GM23338 (cell line): ENCODE measurements around the gene TNNI3K. TPM values are rescaled to one million over a fixed set of nuclear protein-coding genes. Genes with fewer than 3 reads are reported as not detected.

Source experiments
- ATAC-seq: fragments of 200-7000 bp; cut with Tn5 transposase; 3 replicates; pipeline ENCODE4 v1.9.1; 2020
- DNase-seq: peaks from one replicate; pipeline ENCODE4 v3.0.0-alpha.2; 2015; ENCODE audit warnings: low spot score
- H2AFZ ChIP-seq: fragments of 200-600 bp; sonication (generic); 2 replicates; pipeline ENCODE4 v1.8.0; 2016; ENCODE audit warnings: antibody characterized with exemption, mild to moderate bottlenecking, moderate library complexity
- H3F3A ChIP-seq: fragments of 200-600 bp; sonication (generic); replicated peaks from 2 replicates; pipeline ENCODE4 v1.8.0; 2017; ENCODE audit warnings: antibody characterized with exemption, mixed run types, low read depth
- H3K27ac ChIP-seq: fragments of 200-600 bp; sonication (generic); 2 replicates; pipeline ENCODE4 v1.6.1; 2016; ENCODE audit warnings: low read depth
- H3K27me3 ChIP-seq: fragments of 200-600 bp; sonication (generic); 2 replicates; pipeline ENCODE4 v1.8.0; 2016; ENCODE audit warnings: mild to moderate bottlenecking, mixed run types, moderate library complexity; ENCODE audit not compliant: insufficient read depth
- H3K36me3 ChIP-seq: fragments of 200-600 bp; sonication (generic); 2 replicates; pipeline ENCODE4 v1.8.0; 2016; ENCODE audit warnings: mild to moderate bottlenecking; ENCODE audit not compliant: insufficient read depth
- H3K4me1 ChIP-seq: fragments of 200-600 bp; sonication (generic); 2 replicates; pipeline ENCODE4 v1.8.0; 2016; ENCODE audit warnings: mild to moderate bottlenecking, moderate library complexity; ENCODE audit not compliant: insufficient read depth
- H3K4me2 ChIP-seq: fragments of 200-600 bp; sonication (generic); 2 replicates; pipeline ENCODE4 v1.7.1; 2017; ENCODE audit warnings: mixed run types
- H3K4me3 ChIP-seq: fragments of 200-600 bp; sonication (generic); 2 replicates; pipeline ENCODE4 v1.6.1; 2016; ENCODE audit warnings: mixed run types
- H3K79me2 ChIP-seq: fragments of 200-600 bp; sonication (generic); replicated peaks from 2 replicates; pipeline ENCODE4 v1.8.0; 2017; ENCODE audit warnings: mild to moderate bottlenecking; ENCODE audit not compliant: insufficient read depth
- H3K9me2 ChIP-seq: fragments of 200-600 bp; sonication (generic); 2 replicates; pipeline ENCODE4 v1.8.0; 2017; ENCODE audit not compliant: insufficient read depth
- H4K20me1 ChIP-seq: fragments of 200-600 bp; sonication (generic); replicated peaks from 2 replicates; pipeline ENCODE4 v1.8.0; 2017; ENCODE audit warnings: mild to moderate bottlenecking; ENCODE audit not compliant: insufficient read depth
- H3K27ac Mint-ChIP-seq: 2 replicates; pipeline ENCODE4 v1.8.0; 2020; ENCODE audit warnings: inconsistent platforms, mild to moderate bottlenecking, moderate library complexity, mixed read lengths
- H3K27me3 Mint-ChIP-seq: 3 replicates; pipeline ENCODE4 v1.8.0; 2022; ENCODE audit warnings: low read depth, mild to moderate bottlenecking, moderate library complexity, mixed read lengths, inconsistent platforms; ENCODE audit not compliant: insufficient read depth, poor library complexity
- H3K36me3 Mint-ChIP-seq: 3 replicates; pipeline ENCODE4 v1.8.0; 2021; ENCODE audit warnings: low read depth, mild to moderate bottlenecking, inconsistent platforms, moderate library complexity, mixed read lengths
- H3K4me1 Mint-ChIP-seq: 3 replicates; pipeline ENCODE4 v1.8.0; 2020; ENCODE audit warnings: mild to moderate bottlenecking, inconsistent platforms, mixed read lengths
- H3K4me3 Mint-ChIP-seq: 3 replicates; pipeline ENCODE4 v1.8.0; 2021; ENCODE audit warnings: moderate library complexity, mild to moderate bottlenecking, inconsistent platforms, mixed read lengths
- H3K9me3 Mint-ChIP-seq: 3 replicates; pipeline ENCODE4 v1.8.0; 2020; ENCODE audit warnings: moderate library complexity, mild to moderate bottlenecking, inconsistent platforms, mixed read lengths
- CREB1 ChIP-seq: fragments of 250-450 bp; sonication (Bioruptor Pico); IDR thresholded peaks from 2 replicates; pipeline ENCODE4 v1.5.0; 2020; ENCODE audit warnings: low read depth, mild to moderate bottlenecking, moderate library complexity
- EZH2 ChIP-seq: fragments of 200-600 bp; sonication (generic); IDR thresholded peaks from one replicate; pipeline ENCODE4 v1.8.0; 2017; ENCODE audit warnings: antibody characterized with exemption, mild to moderate bottlenecking, low read depth; ENCODE audit not compliant: unreplicated experiment
- EZH2phosphoT487 ChIP-seq: fragments of 200-600 bp; sonication (generic); IDR thresholded peaks from one replicate; pipeline ENCODE4 v1.8.1; 2018; ENCODE audit warnings: antibody characterized with exemption; ENCODE audit not compliant: unreplicated experiment
- JUNB ChIP-seq: IDR thresholded peaks from one replicate; pipeline ENCODE4 v1.6.1; 2016; ENCODE audit warnings: antibody characterized with exemption; ENCODE audit not compliant: unreplicated experiment
- NANOG ChIP-seq: IDR thresholded peaks from 2 replicates; pipeline ENCODE4 v1.6.1; 2016; ENCODE audit warnings: antibody characterized with exemption, borderline replicate concordance
- POLR2AphosphoS5 ChIP-seq: IDR thresholded peaks from 2 replicates; pipeline ENCODE4 v1.6.1; 2016; ENCODE audit warnings: antibody characterized with exemption, low read depth
- ZNF114 ChIP-seq: fragments of 250-450 bp; sonication (Bioruptor Pico); IDR thresholded peaks from 2 replicates; pipeline ENCODE4 v1.5.0; 2020; ENCODE audit warnings: mild to moderate bottlenecking, moderate library complexity
- ZNF331 ChIP-seq: fragments of 250-450 bp; sonication (Bioruptor Pico); IDR thresholded peaks from 2 replicates; pipeline ENCODE4 v1.5.0; 2020; ENCODE audit warnings: low read depth, mild to moderate bottlenecking, moderate library complexity
- polyA plus RNA-seq: library from polyadenylated mRNA; unstranded; fragments of >200 nt; fragmentation: Nextera tagmentation; extraction: Ambion mirVana; gene quantifications from 2 replicates; pipeline ENCODE4 v1.2.1, GENCODE V29; 2016
- total RNA-seq: library from RNA; depleted of rRNA; stranded (reverse); fragments of >200 nt; shearing (Covaris generic); gene quantifications from 2 replicates; pipeline ENCODE4 v1.2.3, GENCODE V29; 2014
- TF ChIP-seq, protein P1 (sequence below): IDR thresholded peaks from 2 replicates; pipeline ENCODE4 v1.6.1; 2016; ENCODE audit warnings: antibody characterized with exemption
- TF ChIP-seq, protein P2 (sequence below): IDR thresholded peaks from one replicate; pipeline ENCODE4 v1.6.1; 2018; ENCODE audit warnings: antibody characterized with exemption; ENCODE audit not compliant: unreplicated experiment
- TF ChIP-seq, protein P3 (sequence below): fragments of 250-450 bp; sonication (Bioruptor Pico); IDR thresholded peaks from 2 replicates; pipeline ENCODE4 v1.5.0; 2020; ENCODE audit warnings: mild to moderate bottlenecking, moderate library complexity

The TNNI3K gene
- total and polyA plus RNA-seq, 2 experiments from 2014 or later = not detected

DNA sequence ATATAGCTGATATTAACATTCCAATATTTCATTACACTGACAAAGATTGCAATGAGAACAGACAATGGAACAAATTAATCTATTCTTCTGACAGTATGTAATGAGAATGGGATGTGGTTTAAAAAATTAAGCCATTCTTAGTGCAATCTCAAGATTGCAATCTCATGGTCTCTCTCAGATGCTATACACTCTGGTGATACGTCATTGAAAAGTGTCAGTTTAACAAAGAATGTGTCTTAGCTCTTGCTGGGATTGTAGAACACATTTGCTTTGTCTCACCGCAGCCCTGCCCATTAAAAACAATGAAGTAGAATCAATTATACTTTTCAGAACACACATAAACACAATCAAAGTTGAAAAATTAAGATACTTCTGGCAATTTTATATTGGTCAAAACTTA, 222.1 kb downstream of the TNNI3K start (continued):
- TF ChIP-seq ZNF331 (no peak), POLR2AphosphoS5 (no peak), EZH2phosphoT487 (no peak), EZH2 (no peak), NANOG (no peak)
- TF ChIP-seq, protein P1, sequence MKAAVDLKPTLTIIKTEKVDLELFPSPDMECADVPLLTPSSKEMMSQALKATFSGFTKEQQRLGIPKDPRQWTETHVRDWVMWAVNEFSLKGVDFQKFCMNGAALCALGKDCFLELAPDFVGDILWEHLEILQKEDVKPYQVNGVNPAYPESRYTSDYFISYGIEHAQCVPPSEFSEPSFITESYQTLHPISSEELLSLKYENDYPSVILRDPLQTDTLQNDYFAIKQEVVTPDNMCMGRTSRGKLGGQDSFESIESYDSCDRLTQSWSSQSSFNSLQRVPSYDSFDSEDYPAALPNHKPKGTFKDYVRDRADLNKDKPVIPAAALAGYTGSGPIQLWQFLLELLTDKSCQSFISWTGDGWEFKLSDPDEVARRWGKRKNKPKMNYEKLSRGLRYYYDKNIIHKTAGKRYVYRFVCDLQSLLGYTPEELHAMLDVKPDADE = no peak
- TF ChIP-seq, protein P2, sequence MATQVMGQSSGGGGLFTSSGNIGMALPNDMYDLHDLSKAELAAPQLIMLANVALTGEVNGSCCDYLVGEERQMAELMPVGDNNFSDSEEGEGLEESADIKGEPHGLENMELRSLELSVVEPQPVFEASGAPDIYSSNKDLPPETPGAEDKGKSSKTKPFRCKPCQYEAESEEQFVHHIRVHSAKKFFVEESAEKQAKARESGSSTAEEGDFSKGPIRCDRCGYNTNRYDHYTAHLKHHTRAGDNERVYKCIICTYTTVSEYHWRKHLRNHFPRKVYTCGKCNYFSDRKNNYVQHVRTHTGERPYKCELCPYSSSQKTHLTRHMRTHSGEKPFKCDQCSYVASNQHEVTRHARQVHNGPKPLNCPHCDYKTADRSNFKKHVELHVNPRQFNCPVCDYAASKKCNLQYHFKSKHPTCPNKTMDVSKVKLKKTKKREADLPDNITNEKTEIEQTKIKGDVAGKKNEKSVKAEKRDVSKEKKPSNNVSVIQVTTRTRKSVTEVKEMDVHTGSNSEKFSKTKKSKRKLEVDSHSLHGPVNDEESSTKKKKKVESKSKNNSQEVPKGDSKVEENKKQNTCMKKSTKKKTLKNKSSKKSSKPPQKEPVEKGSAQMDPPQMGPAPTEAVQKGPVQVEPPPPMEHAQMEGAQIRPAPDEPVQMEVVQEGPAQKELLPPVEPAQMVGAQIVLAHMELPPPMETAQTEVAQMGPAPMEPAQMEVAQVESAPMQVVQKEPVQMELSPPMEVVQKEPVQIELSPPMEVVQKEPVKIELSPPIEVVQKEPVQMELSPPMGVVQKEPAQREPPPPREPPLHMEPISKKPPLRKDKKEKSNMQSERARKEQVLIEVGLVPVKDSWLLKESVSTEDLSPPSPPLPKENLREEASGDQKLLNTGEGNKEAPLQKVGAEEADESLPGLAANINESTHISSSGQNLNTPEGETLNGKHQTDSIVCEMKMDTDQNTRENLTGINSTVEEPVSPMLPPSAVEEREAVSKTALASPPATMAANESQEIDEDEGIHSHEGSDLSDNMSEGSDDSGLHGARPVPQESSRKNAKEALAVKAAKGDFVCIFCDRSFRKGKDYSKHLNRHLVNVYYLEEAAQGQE = no peak

DNA sequence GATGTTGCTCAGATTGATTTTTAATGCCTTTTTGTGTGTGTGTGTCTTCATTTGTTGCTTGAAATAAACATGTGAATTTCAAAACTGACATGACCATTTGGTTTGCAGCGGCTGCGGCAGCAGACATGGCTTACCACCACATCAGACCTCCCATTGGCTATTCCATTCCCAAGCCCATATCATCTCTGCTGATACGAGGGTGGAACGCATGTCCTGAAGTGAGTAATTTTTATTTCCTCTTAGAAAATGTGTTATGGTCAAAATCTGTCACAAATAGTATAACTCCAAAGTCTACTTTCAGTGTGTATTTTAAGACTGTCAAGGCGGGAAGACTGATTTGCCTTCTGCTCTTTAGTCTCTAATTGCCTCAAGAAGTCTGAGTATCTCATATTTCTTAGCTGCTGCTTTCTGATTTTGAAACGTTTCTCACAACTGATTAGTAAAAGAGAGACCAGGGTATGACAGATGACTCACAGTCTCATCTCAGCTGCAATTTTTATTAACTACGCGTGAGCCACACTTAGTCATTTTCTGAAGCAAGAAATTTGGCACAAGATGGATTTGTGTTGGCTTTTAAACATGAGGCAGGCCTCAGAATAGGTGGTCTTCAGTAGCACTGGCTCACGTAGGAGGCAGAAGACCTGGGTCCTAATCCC, 228.3 kb downstream of the TNNI3K start:
- Histone ChIP-seq H2AFZ (no peak overlapping the region), H3K4me3 (no peak overlapping the region), H3K4me1 (no peaks in the 10 kb centered on the region; the same call in 1 of the 2 replicates), H3K4me2 (no peak overlapping the region), H3K36me3 (no peaks in the 10 kb centered on the region), H3K27ac (no peak overlapping the region), H3K9me2 (no peaks in the 10 kb centered on the region), H3F3A (no peaks in the 10 kb centered on the region), H4K20me1 (no peaks in the 10 kb centered on the region), H3K79me2 (no peaks in the 10 kb centered on the region), H3K27me3 (no peaks in the 10 kb centered on the region)
- DNase-seq (no peak), ATAC-seq (no peak)
- H3K4me1 Mint-ChIP-seq = peaks cover 12% of the 10 kb centered on the region; the same call in 2 of the 3 replicates
- H3K27me3 Mint-ChIP-seq = peaks cover 2% of the 10 kb centered on the region
- no peak overlapping the region for H3K4me3 Mint-ChIP-seq
- H3K9me3 Mint-ChIP-seq = peaks cover 15% of the 10 kb centered on the region
- H3K27ac Mint-ChIP-seq = no peak overlapping the region
- peaks cover 4% of the 10 kb centered on the region; the same call in 2 of the 3 replicates for H3K36me3 Mint-ChIP-seq
- TF ChIP-seq EZH2phosphoT487 (no peak), CREB1 (CRISPR knock-in tag) (no peak), POLR2AphosphoS5 (no peak), JUNB (no peak), ZNF114 (CRISPR knock-in tag) (no peak), NANOG (no peak)
- TF ChIP-seq, protein P3, sequence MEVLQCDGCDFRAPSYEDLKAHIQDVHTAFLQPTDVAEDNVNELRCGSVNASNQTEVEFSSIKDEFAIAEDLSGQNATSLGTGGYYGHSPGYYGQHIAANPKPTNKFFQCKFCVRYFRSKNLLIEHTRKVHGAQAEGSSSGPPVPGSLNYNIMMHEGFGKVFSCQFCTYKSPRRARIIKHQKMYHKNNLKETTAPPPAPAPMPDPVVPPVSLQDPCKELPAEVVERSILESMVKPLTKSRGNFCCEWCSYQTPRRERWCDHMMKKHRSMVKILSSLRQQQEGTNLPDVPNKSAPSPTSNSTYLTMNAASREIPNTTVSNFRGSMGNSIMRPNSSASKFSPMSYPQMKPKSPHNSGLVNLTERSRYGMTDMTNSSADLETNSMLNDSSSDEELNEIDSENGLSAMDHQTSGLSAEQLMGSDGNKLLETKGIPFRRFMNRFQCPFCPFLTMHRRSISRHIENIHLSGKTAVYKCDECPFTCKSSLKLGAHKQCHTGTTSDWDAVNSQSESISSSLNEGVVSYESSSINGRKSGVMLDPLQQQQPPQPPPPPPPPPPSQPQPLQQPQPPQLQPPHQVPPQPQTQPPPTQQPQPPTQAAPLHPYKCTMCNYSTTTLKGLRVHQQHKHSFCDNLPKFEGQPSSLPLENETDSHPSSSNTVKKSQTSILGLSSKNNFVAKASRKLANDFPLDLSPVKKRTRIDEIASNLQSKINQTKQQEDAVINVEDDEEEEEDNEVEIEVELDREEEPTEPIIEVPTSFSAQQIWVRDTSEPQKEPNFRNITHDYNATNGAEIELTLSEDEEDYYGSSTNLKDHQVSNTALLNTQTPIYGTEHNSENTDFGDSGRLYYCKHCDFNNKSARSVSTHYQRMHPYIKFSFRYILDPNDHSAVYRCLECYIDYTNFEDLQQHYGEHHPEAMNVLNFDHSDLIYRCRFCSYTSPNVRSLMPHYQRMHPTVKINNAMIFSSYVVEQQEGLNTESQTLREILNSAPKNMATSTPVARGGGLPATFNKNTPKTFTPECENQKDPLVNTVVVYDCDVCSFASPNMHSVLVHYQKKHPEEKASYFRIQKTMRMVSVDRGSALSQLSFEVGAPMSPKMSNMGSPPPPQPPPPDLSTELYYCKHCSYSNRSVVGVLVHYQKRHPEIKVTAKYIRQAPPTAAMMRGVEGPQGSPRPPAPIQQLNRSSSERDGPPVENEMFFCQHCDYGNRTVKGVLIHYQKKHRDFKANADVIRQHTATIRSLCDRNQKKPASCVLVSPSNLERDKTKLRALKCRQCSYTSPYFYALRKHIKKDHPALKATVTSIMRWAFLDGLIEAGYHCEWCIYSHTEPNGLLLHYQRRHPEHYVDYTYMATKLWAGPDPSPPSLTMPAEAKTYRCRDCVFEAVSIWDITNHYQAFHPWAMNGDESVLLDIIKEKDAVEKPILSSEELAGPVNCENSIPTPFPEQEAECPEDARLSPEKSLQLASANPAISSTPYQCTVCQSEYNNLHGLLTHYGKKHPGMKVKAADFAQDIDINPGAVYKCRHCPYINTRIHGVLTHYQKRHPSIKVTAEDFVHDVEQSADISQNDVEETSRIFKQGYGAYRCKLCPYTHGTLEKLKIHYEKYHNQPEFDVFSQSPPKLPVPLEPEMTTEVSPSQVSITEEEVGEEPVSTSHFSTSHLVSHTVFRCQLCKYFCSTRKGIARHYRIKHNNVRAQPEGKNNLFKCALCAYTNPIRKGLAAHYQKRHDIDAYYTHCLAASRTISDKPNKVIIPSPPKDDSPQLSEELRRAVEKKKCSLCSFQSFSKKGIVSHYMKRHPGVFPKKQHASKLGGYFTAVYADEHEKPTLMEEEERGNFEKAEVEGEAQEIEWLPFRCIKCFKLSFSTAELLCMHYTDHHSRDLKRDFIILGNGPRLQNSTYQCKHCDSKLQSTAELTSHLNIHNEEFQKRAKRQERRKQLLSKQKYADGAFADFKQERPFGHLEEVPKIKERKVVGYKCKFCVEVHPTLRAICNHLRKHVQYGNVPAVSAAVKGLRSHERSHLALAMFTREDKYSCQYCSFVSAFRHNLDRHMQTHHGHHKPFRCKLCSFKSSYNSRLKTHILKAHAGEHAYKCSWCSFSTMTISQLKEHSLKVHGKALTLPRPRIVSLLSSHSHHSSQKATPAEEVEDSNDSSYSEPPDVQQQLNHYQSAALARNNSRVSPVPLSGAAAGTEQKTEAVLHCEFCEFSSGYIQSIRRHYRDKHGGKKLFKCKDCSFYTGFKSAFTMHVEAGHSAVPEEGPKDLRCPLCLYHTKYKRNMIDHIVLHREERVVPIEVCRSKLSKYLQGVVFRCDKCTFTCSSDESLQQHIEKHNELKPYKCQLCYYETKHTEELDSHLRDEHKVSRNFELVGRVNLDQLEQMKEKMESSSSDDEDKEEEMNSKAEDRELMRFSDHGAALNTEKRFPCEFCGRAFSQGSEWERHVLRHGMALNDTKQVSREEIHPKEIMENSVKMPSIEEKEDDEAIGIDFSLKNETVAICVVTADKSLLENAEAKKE = no peak
